ENCODE measurements around the gene CBARP.

CBARP gene

DNA sequence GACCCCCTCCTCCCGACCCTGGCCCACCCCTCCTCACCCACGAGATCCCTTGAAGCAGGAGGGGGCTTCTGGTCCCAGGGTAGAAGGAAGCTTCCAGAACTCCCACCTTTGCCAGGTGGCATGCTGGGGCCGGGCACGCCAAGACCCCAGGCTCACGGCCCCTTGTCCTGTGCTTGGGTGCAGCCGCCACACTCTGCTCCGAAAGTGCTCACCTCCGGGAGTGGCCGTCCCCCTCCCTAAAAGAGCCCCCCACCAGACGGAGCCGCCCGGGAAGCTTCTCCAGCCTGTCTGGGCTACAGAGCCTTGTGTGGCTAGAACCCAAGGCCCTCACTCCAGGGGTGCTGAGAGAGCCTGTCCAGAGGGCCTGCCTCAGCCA, 46.1 kb upstream of the CBARP start:
- TF ChIP-seq, protein P1, sequence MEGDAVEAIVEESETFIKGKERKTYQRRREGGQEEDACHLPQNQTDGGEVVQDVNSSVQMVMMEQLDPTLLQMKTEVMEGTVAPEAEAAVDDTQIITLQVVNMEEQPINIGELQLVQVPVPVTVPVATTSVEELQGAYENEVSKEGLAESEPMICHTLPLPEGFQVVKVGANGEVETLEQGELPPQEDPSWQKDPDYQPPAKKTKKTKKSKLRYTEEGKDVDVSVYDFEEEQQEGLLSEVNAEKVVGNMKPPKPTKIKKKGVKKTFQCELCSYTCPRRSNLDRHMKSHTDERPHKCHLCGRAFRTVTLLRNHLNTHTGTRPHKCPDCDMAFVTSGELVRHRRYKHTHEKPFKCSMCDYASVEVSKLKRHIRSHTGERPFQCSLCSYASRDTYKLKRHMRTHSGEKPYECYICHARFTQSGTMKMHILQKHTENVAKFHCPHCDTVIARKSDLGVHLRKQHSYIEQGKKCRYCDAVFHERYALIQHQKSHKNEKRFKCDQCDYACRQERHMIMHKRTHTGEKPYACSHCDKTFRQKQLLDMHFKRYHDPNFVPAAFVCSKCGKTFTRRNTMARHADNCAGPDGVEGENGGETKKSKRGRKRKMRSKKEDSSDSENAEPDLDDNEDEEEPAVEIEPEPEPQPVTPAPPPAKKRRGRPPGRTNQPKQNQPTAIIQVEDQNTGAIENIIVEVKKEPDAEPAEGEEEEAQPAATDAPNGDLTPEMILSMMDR (conservative IDR thresholded peaks at IDR 0.05; ENCODE audit: low read depth, low read length): no peak
- no peak overlapping the region for H3K4me3 ChIP-seq (ENCODE audit: low read length)
- no peak for DNase-seq (ENCODE audit: low read depth)

DNA sequence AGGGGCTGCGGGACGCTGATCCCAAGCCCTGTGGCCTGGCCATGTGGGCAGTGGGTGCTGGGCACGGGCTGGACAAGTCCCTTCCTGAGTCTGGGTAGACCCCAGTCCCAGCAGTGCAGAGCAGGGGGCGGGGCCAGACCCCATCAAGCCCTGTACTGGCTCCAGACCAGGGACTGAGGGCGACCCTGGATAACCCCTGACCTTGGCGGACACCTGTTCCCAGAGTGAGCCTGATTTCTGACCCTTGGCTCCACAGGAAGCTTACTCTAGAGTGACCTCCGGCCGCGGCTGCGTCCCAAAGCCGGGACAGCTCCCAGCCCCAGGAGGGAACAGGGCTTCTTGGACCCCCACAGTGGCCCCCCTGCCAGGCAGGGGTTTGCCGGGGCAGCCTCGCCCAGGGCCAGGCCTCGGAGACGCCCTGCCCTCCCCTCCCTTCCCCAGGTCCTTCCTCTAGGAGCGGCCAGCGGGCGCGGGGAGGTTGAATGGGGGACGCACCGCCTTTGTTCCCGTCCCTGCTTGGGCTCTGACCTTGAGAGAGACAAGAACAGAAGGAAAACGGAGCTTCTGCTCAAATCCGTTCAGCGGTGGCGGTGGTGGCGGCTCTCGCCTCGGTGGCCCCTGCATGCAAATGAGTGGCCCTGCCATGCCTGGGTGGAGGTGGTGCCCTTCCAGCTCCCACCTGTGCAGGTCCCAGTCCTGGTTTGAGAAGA, 45.6 kb upstream of the CBARP start:
- no peak for DNase-seq (ENCODE audit: low read depth)
- TF ChIP-seq, protein P1 (conservative IDR thresholded peaks at IDR 0.05; ENCODE audit: low read depth, low read length): no peak
- H3K4me3 ChIP-seq (ENCODE audit: low read length): no peak overlapping the region

DNA sequence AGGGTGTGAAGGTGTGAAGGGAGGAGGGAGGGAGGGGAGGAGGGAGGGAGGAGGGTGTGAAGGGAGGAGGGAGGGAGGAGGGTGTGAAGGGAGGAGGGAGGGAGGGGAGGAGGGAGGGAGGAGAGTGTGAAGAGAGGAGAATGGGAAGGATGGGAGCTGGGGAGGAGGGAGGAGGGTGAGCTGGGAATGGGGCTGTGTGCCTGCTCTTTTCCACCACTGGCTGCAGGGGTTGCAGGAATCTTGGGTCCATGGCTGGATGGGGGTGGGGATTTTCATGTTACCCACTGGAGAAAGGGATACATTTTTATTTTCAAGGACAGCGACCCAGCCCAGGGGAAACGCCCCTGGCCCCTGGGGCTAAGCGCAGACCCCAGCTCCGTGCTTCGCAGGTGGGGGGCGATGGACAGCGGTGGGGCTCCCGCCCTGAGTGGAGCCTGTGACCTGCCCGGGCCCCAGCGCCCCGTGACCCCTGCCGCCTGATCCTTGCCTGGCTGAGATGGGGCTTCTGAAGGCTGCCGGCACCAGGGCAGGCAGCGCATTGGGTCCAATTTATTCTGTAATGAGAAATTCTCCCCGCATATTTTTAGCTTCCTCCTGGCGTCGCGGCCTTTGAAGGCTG, 44.9 kb upstream of the CBARP start:
- no peak for DNase-seq (ENCODE audit: low read depth)
- H3K4me3 ChIP-seq (ENCODE audit: low read length): no peak overlapping the region
- TF ChIP-seq, protein P1 (conservative IDR thresholded peaks at IDR 0.05; ENCODE audit: low read depth, low read length): no peak

DNA sequence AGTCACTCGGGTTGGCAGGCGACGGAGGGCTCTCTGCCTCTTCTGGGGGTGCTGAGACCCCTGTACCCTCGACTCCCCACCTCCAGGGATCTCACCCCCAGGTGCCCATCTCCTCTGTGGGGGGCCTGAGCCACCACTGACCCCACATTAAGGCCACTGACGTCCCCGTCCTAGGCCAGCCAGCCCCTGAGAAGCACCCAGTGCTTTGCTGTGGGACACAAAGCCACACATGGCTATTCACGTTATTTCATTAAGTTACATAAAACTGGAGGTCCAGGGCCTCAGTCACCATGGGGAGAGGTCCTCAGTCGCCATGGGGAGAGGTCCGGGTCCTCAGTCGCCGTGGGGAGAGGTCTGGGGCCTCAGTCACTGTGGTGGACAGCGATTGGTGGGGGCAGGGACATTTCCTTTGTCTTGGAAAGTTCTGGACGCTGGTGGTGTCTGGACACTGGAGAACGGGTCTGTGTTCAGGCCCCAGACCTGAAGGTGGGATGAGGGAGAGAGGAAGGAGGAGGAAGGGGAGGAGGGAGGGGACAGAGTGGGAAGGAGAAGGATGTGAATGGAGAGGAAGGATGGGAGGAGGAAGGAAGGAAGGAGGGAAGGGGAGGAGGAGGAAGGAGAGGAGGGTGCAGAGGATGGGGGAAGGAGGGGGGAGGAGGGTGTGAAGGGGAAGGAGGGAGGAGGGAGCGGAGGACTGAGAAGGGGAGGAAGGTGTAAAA, 43.9 kb upstream of the CBARP start:
- DNase-seq (ENCODE audit: low read depth): no peak
- H3K4me3 ChIP-seq (ENCODE audit: low read length): no peak overlapping the region
- TF ChIP-seq, protein P1 (conservative IDR thresholded peaks at IDR 0.05; ENCODE audit: low read depth, low read length): no peak

DNA sequence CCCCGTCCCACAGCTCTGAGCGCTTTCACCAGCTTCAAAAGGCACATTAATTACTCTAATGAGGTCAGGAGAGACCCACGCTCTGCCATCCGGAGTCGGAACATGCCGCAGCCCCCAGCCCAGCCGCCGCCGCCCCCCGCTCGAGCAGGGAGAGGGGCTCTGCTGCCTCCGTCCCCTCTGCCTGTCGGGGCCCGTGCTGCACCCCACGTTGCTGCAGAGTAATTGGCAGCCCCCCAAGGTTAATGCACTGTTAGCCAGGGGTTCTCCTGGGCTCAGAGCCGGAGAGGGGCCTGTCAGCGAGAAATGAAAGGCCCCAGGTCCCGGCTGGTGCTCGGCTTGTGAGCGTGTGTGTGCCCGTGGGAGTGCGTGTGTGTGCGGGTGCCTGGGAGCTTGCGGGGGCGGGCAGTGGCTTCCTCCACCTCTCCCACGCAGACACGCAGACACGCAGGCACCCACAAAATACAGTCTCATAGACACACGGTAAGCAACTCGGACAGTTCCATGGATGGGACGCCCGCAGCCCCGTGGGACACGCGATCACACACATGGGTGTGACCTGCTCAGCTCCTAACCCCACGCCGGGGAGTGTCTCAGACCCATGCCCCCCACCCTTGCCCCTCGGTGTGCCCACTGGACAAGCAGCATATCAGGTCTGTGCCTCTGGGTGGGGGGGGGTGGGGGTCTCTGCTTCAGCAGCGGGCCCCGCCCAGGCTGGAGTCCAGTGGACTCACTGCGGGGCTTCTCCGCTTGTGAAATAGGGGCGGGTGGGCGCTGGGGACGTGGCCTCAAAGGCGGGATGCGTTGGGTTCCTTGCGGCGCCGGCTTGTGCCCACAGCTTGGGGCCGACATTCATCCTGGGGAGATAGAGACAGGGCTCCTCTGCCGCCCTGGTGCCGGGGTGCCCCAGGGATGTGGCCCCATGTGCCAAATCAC, 43.1 kb upstream of the CBARP start:
- TF ChIP-seq, protein P1 (conservative IDR thresholded peaks at IDR 0.05; ENCODE audit: low read depth, low read length): no peak
- no peak overlapping the region for H3K4me3 ChIP-seq (ENCODE audit: low read length)
- no peak for DNase-seq (ENCODE audit: low read depth)

DNA sequence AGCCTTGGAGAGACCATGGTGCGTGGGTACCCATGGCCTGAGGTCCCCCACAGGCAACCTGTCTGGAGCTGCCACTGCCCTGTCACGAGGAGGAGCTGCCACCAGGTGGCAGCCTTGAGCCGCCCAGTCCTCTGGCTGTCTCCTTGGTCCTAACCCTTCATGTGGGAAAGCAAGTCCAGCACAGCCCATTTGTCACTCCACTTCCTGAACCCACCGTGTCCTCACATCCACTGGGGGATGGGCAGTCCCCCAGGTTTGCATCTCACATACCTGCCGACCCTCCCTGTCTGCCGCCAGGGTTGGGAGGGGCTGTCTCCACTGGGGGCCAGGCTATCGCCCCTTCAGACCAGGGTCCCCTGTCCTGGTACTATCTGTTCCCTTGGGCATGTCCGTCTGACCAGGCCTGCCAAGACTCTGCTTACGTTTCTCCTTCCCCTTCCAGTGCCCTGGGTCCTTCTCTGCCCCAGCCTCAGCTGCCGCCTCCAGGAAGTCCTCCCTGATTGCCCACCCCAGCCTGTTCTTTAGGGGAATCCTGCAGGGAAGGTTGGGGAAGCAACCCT, 42.1 kb upstream of the CBARP start:
- H3K4me3 ChIP-seq (ENCODE audit: low read length): no peak overlapping the region
- TF ChIP-seq, protein P1 (conservative IDR thresholded peaks at IDR 0.05; ENCODE audit: low read depth, low read length): peak; percentile 95
- DNase-seq (ENCODE audit: low read depth): no peak

Data from retinal pigment epithelial cell (primary cell).